Gastroesophageal sphincter (tissue), 4 donors: ENCODE results near the gene MYL11. TPM values are rescaled to one million over a fixed set of nuclear protein-coding genes. Genes with fewer than 3 reads are reported as not detected.

ENCODE experiments used
- ATAC-seq: fragments of 150-250 bp; one replicate; pipeline ENCODE4 v1.9.1; 2016; ENCODE audit warnings: mild to moderate bottlenecking, moderate library complexity
- H3K27ac ChIP-seq, 4 donors: fragments of 200-600 bp; sonication (generic) in 3 of 4; 1 replicate in 3 of 4; 2 replicates in 1 of 4; pipeline ENCODE4 v1.5.1; 2016 to 2019
- H3K27me3 ChIP-seq: fragments of 200-600 bp; sonication (generic); one replicate; pipeline ENCODE4 v1.5.1; 2019
- H3K36me3 ChIP-seq, 2 donors: fragments of 200-600 bp; sonication (generic); one replicate each; pipeline ENCODE4 v1.5.1; 2019; ENCODE audit warnings: control low read depth in 1 of 2
- H3K4me1 ChIP-seq, 3 donors: fragments of 200-600 bp; sonication (generic); 1 replicate in 2 of 3; 2 replicates in 1 of 3; pipeline ENCODE4 v1.5.1; 2016 to 2019; ENCODE audit warnings: control low read depth in 2 of 3
- H3K4me3 ChIP-seq, 2 donors: fragments of 200-600 bp; sonication (generic); one replicate each; pipeline ENCODE4 v1.5.1; 2019; ENCODE audit warnings: mild to moderate bottlenecking in 1 of 2, moderate library complexity in 1 of 2
- H3K9me3 ChIP-seq, 3 donors: fragments of 200-600 bp; sonication (generic); one replicate each; pipeline ENCODE4 v1.5.1; 2017 to 2019; ENCODE audit warnings: control low read depth in 2 of 3
- CTCF ChIP-seq, 4 experiments: fragments of 200-600 bp in 2 of 4; fragments of 450-650 bp in 2 of 4; sonication (generic) in 1 of 4; IDR thresholded peaks; one replicate each; pipeline ENCODE4 v1.5.1; 2017 to 2019; ENCODE audit warnings: antibody characterized with exemption in 4 of 4, mild to moderate bottlenecking in 2 of 4, moderate library complexity in 2 of 4
- EP300 ChIP-seq: sonication (generic); formaldehyde crosslinking; IDR thresholded peaks from one replicate; pipeline ENCODE4 v1.6.1; 2017; ENCODE audit warnings: antibody characterized with exemption, mild to moderate bottlenecking
- POLR2A ChIP-seq, 2 donors: fragments of 450-650 bp; IDR thresholded peaks; one replicate each; pipeline ENCODE4 v1.6.1; 2017; ENCODE audit warnings: antibody characterized with exemption in 2 of 2, mild to moderate bottlenecking in 2 of 2, moderate library complexity in 1 of 2
- POLR2AphosphoS5 ChIP-seq: sonication (generic); formaldehyde crosslinking; IDR thresholded peaks from one replicate; pipeline ENCODE4 v1.6.1; 2017; ENCODE audit warnings: antibody characterized with exemption
- WGBS, 2 donors: methylation state at CpG; one replicate each; pipeline ENCODE4 v1.1.5; 2018; ENCODE audit warnings: low coverage in 1 of 2; 5-methylcytosine and 5-hydroxymethylcytosine counted together
- small RNA-seq, 4 donors: library from RNA; depleted of rRNA; stranded (forward); fragments of <200 nt; gene quantifications; one replicate each; pipeline ENCODE3, GENCODE V24; 2016
- total RNA-seq, 4 donors: library from RNA; depleted of rRNA; stranded (reverse); fragments of >200 nt; gene quantifications; one replicate each; pipeline ENCODE4 v1.1.0, GENCODE V29; 2016

Gene MYL11
- total RNA-seq, 4 donors from 2014 or later, result not detected

GRCh38 chr16:30418350-30419181 lies 44.0 kb downstream of the MYL11 start:
- TF ChIP-seq CTCF (IDR thresholded peaks at IDR 0.05) (no peak), POLR2AphosphoS5 (no peak), EP300 (no peak), POLR2A (IDR thresholded peaks at IDR 0.05) (no peak)
- Histone ChIP-seq H3K27ac (peak overlapping the region; percentile 19 to 93 (median 88)), H3K36me3 (peaks cover 0 to 39% of the 10 kb centered on the region in 2 donors), H3K27me3 (no peaks in the 10 kb centered on the region), H3K4me1 (peaks cover 0 to 23% (median 3%) of the 10 kb centered on the region in 3 donors), H3K4me3 (peak overlapping the region; percentile 24 to 69), H3K9me3 (no peaks in the 10 kb centered on the region)
- 60 to 85% methylated on average over 2 to 12 of the region's 31 CpGs for WGBS, 2 donors
- no peak for ATAC-seq

DNA sequence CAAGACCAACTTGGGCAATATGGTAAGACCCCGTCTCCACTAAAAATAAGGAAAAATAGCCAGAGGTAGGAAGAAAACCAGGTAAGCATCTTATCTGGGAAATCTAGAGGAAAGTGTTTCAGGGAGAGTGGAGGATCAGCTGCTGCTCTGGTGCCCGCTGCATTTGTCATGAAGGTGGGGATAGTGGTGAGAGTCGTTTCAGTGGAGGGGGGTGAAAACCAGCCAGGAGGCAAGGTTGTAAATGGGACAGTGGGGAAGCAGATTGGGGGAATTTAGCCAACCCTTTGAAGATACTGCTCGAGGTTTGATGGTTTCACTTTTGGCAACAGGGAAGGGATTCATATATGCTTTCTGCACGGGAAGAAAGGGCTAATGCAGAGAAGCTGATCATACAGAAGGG lies 46.4 kb downstream of the MYL11 start:
- ATAC-seq, result no peak
- H3K36me3 ChIP-seq, result peaks cover 0 to 47% of the 10 kb centered on the region in 2 donors
- no peaks in the 10 kb centered on the region for H3K9me3 ChIP-seq
- H3K4me1 ChIP-seq, result peaks cover 0 to 23% (median 3%) of the 10 kb centered on the region in 3 donors
- no peaks in the 10 kb centered on the region for H3K27me3 ChIP-seq
- TF ChIP-seq POLR2AphosphoS5 (no peak), EP300 (no peak), CTCF (IDR thresholded peaks at IDR 0.05) (no peak), POLR2A (IDR thresholded peaks at IDR 0.05) (no peak)
- no peak overlapping the region for H3K4me3 ChIP-seq
- H3K27ac ChIP-seq, result no peak overlapping the region
- 65 to 92% methylated on average over 4 to 5 of the region's 5 CpGs for WGBS, 2 donors

Small RNA genes within 50 kb of the gene (small RNA-seq; reads per million reads assigned to genes)
- 0 reads per million in 4 donors for gene RF00406

Other genes with a start within 250 kb of the MYL11 start
- 10 to 100 TPM in 3 of 4 donors, 1 to 10 TPM in 1; 8.6 to 32.0 (median 13.1) TPM for gene CORO1A, start 191.2 kb upstream of the MYL11 start, total RNA-seq
- gene BOLA2B, start 181.1 kb upstream of the MYL11 start, total RNA-seq, result 10 to 100 TPM; 72.7 to 98.8 (median 88.4) TPM
- 10 to 100 TPM in 2 of 4 donors, 1 to 10 TPM in 2; 7.8 to 21.2 (median 13.5) TPM for gene SLX1A, start 180.9 kb upstream of the MYL11 start, total RNA-seq
- 10 to 100 TPM in 1 of 4 donors, 1 to 10 TPM in 2, not detected in 1; 5.1 to 10.4 (median 8.8) TPM for gene SULT1A3, start 175.5 kb upstream of the MYL11 start, total RNA-seq
- gene NPIPB13, start 126.3 kb upstream of the MYL11 start, total RNA-seq, result 1 to 10 TPM in 2 of 4 donors, under 1 TPM in 2; 0.32 to 7.0 (median 2.5) TPM
- gene CD2BP2, start 19.5 kb upstream of the MYL11 start, total RNA-seq, result 10 to 100 TPM; 43.1 to 68.1 (median 54.3) TPM
- 10 to 100 TPM; 17.1 to 40.9 (median 20.4) TPM for gene TBC1D10B, start 4.3 kb upstream of the MYL11 start, total RNA-seq
- gene SEPTIN1, start 7.8 kb downstream of the MYL11 start, total RNA-seq, result 1 to 10 TPM in 2 of 4 donors, under 1 TPM in 2; 0.59 to 2.2 (median 1.2) TPM
- gene ZNF48, start 20.6 kb downstream of the MYL11 start, total RNA-seq, result 10 to 100 TPM in 3 of 4 donors, 1 to 10 TPM in 1; 7.9 to 17.5 (median 12.2) TPM
- gene ZNF771, start 32.8 kb downstream of the MYL11 start, total RNA-seq, result 10 to 100 TPM; 17.6 to 29.3 (median 19.5) TPM
- 10 to 100 TPM; 10.9 to 17.4 (median 13.8) TPM for gene DCTPP1, start 55.2 kb downstream of the MYL11 start, total RNA-seq
- gene SEPHS2, start 71.1 kb downstream of the MYL11 start, total RNA-seq, result 10 to 100 TPM; 21.6 to 36.1 (median 25.2) TPM
- gene ITGAL, start 97.9 kb downstream of the MYL11 start, total RNA-seq, result 1 to 10 TPM in 2 of 4 donors, under 1 TPM in 2; 0.30 to 4.2 (median 0.97) TPM
- 10 to 100 TPM; 41.3 to 87.8 (median 50.9) TPM for gene ZNF768, start 151.8 kb downstream of the MYL11 start, total RNA-seq
- gene ZNF747, start 160.1 kb downstream of the MYL11 start, total RNA-seq, result 10 to 100 TPM; 15.3 to 31.6 (median 19.3) TPM
- gene ZNF764, start 183.6 kb downstream of the MYL11 start, total RNA-seq, result 10 to 100 TPM in 2 of 4 donors, 1 to 10 TPM in 2; 6.3 to 13.1 (median 9.3) TPM
- 10 to 100 TPM; 15.9 to 22.1 (median 20.8) TPM for gene ZNF688, start 196.9 kb downstream of the MYL11 start, total RNA-seq
- 10 to 100 TPM in 3 of 4 donors, 1 to 10 TPM in 1; 6.9 to 17.0 (median 12.2) TPM for gene ZNF785, start 210.9 kb downstream of the MYL11 start, total RNA-seq
- gene ZNF689, start 235.6 kb downstream of the MYL11 start, total RNA-seq, result 10 to 100 TPM in 2 of 4 donors, 1 to 10 TPM in 2; 9.7 to 13.1 (median 11.4) TPM